K562 (cell line): Measurements from ENCODE around the gene CHD2. TPM values are rescaled to one million over a fixed set of nuclear protein-coding genes. Genes with fewer than 3 reads are reported as not detected.
A peak's percentile ranks its signal among the peaks of the same experiment; 100 is the strongest.

Experiments
- BRD9 ChIP-seq: fragments of 450-650 bp; IDR thresholded peaks from 2 replicates; pipeline ENCODE4 v1.6.1; 2018; ENCODE audit warnings: low read depth; ENCODE audit not compliant: partially characterized antibody
- ESRRA ChIP-seq: fragments of 450-650 bp; IDR thresholded peaks from 2 replicates; pipeline ENCODE4 v1.6.1; 2014; ENCODE audit warnings: low read depth, mild to moderate bottlenecking, moderate library complexity, borderline replicate concordance
- HMG20A ChIP-seq: fragments of 450-650 bp; formaldehyde crosslinking; conservative IDR thresholded peaks from 2 replicates; pipeline ENCODE4 v1.4.0; 2020; ENCODE audit warnings: mild to moderate bottlenecking, mixed read lengths
- HMGN3 ChIP-seq: IDR thresholded peaks from 2 replicates; pipeline ENCODE4 v1.6.1; 2011; ENCODE audit warnings: borderline replicate concordance, low read depth, mild to moderate bottlenecking, mixed read lengths, low read length; ENCODE audit not compliant: insufficient read length; ENCODE audit errors: extremely low read depth
- KLF6 ChIP-seq: fragments of 250-450 bp; sonication (Bioruptor Pico); IDR thresholded peaks from 2 replicates; pipeline ENCODE4 v1.4.0; 2020; ENCODE audit warnings: mild to moderate bottlenecking, moderate library complexity, borderline replicate concordance
- LEF1 ChIP-seq: fragments of 450-650 bp; IDR thresholded peaks from 2 replicates; pipeline ENCODE4 v1.6.1; 2016; ENCODE audit warnings: mild to moderate bottlenecking
- RBM25 ChIP-seq: fragments of 200-400 bp; formaldehyde crosslinking; IDR thresholded peaks from 2 replicates; pipeline ENCODE4 v1.6.1; 2018; ENCODE audit warnings: low read length, low read depth, moderate library complexity; ENCODE audit not compliant: severe bottlenecking
- SIX5 ChIP-seq, 2 experiments: IDR thresholded peaks; 2 replicates each; pipeline ENCODE4 v1.6.1; 2011; ENCODE audit warnings: low read length in 2 of 2, borderline replicate concordance in 1 of 2, low read depth in 1 of 2, mild to moderate bottlenecking in 1 of 2, moderate library complexity in 1 of 2; ENCODE audit not compliant: insufficient read depth in 1 of 2
- SNIP1 ChIP-seq: fragments of 450-650 bp; IDR thresholded peaks from 2 replicates; pipeline ENCODE4 v1.7.1; 2017; ENCODE audit warnings: low read depth, mild to moderate bottlenecking
- SOX6 ChIP-seq: fragments of 450-650 bp; IDR thresholded peaks from 2 replicates; pipeline ENCODE4 v1.6.1; 2014; ENCODE audit warnings: mild to moderate bottlenecking
- TBP ChIP-seq: optimal IDR thresholded peaks from 2 replicates; pipeline ENCODE3; 2011; ENCODE audit warnings: low read depth, low read length, improper control_type of control experiment
- ZNF174 ChIP-seq: fragments of 250-450 bp; sonication (Bioruptor Pico); IDR thresholded peaks from 2 replicates; pipeline ENCODE4 v1.4.0; 2020; ENCODE audit warnings: mild to moderate bottlenecking
- ZNF217 ChIP-seq: sonication (generic); formaldehyde crosslinking; IDR thresholded peaks from 2 replicates; pipeline ENCODE4 v1.8.0; 2022; ENCODE audit warnings: mild to moderate bottlenecking, missing genetic modification reagents
- ZNF778 ChIP-seq: fragments of 450-650 bp; formaldehyde crosslinking; IDR thresholded peaks from 2 replicates; pipeline ENCODE4 v1.4.0; 2020; ENCODE audit warnings: mild to moderate bottlenecking, moderate library complexity
- polyA plus RNA-seq, 8 experiments: library from polyadenylated mRNA; depleted of rRNA in 4 of 8; stranded (reverse) in 5 of 8; unstranded in 3 of 8; fragments of >200 nt; fragmentation: Nextera tagmentation in 2 of 8; fragmentation: Illumina TruSeq in 1 of 8; extraction: Ambion mirVana in 2 of 8; extraction: Trizol in 1 of 8; gene quantifications; 2 replicates each; pipeline versions ENCODE4 v1.2.1 to v1.2.3, GENCODE V29; 2011 to 2014; ENCODE audit warnings: inconsistent platforms in 1 of 8, missing spikeins in 1 of 8
- total RNA-seq, 7 experiments: library from RNA; depleted of rRNA in 6 of 7; stranded (reverse); fragments of >200 nt in 6 of 7; fragmentation: Illumina TruSeq in 2 of 7; extraction: Trizol in 2 of 7; gene quantifications; 2 replicates each; pipeline versions ENCODE4 v1.2.1 to v1.2.3, GENCODE V29; 2011 to 2021; ENCODE audit warnings: low replicate concordance in 1 of 7
- TF ChIP-seq, protein P1 (sequence below): fragments of 450-650 bp; formaldehyde crosslinking; IDR thresholded peaks from 2 replicates; pipeline ENCODE4 v1.4.0; 2022; ENCODE audit warnings: missing genetic modification characterization
- TF ChIP-seq, protein P2 (sequence below), 2 experiments: fragments of 450-650 bp in 1 of 2; IDR thresholded peaks; 2 replicates each; pipeline ENCODE4 v1.6.1; 2011 to 2017; ENCODE audit warnings: low read depth in 2 of 2, antibody characterized with exemption in 1 of 2, borderline replicate concordance in 1 of 2, low read length in 1 of 2, mild to moderate bottlenecking in 1 of 2, mixed read lengths in 1 of 2; ENCODE audit not compliant: control insufficient read depth in 1 of 2
- TF ChIP-seq, protein P3 (sequence below), 2 experiments: fragments of 150-350 bp in 1 of 2; IDR thresholded peaks; 2 replicates each; pipeline ENCODE4 v1.6.1; 2012 to 2016; ENCODE audit warnings: low read depth in 2 of 2, low read length in 2 of 2, mild to moderate bottlenecking in 1 of 2, moderate library complexity in 1 of 2

CHD2 gene
- total and polyA plus RNA-seq, 9 of the 15 experiments (the other 6 are each of a cell fraction or from before 2014, with no cell fraction given), result 38.9 to 70.8 (median 56.2) TPM

DNA sequence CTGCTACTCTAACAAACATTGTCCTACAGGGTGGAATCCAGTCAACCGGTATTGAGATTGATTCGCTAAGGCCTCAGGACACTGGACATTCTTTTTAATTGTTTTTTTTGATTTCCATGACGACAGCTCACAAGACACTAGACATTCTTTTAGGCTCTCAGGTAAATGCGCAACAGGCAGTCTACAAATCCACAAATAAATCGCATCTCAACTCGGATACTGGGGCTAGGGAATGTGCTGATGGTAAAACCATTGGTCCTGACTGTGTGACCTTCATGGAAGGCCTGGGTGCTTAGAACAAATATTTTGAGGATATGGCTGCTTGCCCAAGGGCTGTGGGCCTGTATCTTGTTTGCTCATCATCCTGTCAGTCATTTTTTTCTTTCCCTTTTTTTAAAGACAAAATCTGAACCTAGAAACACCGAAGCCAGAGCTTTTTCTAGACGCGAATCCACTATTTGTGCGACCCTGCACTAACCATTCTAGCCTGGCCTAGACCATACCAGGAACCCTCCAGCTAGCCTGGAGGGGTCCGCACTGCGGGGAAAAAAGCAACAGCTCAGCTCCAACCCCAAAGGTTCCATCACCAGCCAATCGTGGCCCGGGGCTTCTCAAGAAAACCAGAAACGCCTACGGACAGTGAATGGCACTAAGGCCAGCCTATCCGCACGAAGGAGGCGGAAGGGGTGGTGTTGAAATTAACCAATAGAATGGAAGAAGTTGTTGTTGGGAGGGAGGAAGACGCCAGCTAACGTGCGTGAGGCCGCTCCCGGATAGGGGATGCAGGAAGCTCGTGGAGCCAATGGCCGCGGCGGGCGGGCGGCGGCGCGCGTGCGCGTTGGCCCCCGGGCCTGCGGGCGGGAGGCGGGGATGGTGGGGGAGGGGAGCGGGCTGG is 18.1 kb upstream of the CHD2 start (continued):
- TF ChIP-seq, protein P1, sequence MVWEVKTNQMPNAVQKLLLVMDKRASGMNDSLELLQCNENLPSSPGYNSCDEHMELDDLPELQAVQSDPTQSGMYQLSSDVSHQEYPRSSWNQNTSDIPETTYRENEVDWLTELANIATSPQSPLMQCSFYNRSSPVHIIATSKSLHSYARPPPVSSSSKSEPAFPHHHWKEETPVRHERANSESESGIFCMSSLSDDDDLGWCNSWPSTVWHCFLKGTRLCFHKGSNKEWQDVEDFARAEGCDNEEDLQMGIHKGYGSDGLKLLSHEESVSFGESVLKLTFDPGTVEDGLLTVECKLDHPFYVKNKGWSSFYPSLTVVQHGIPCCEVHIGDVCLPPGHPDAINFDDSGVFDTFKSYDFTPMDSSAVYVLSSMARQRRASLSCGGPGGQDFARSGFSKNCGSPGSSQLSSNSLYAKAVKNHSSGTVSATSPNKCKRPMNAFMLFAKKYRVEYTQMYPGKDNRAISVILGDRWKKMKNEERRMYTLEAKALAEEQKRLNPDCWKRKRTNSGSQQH (CRISPR knock-in tag), result peak; percentile 73; the same call in 1 of the 2 replicates
- no peak for TF ChIP-seq ZNF217 (CRISPR knock-in tag)
- TF ChIP-seq TBP, result peak; percentile 87
- TF ChIP-seq ESRRA, result peak; percentile 83; the same call in 1 of the 2 replicates
- TF ChIP-seq SNIP1, result no peak
- no peak for TF ChIP-seq ZNF778
- 0 out of 2 replicates have a peak, but pooled peaks have one; percentile 10 for TF ChIP-seq KLF6 (CRISPR knock-in tag)
- TF ChIP-seq SOX6, result 0 out of 2 replicates have a peak, but pooled peaks have one; percentile 35
- 0 out of 2 replicates have a peak, but pooled peaks have one; percentile 27 for TF ChIP-seq LEF1
- TF ChIP-seq, protein P2, sequence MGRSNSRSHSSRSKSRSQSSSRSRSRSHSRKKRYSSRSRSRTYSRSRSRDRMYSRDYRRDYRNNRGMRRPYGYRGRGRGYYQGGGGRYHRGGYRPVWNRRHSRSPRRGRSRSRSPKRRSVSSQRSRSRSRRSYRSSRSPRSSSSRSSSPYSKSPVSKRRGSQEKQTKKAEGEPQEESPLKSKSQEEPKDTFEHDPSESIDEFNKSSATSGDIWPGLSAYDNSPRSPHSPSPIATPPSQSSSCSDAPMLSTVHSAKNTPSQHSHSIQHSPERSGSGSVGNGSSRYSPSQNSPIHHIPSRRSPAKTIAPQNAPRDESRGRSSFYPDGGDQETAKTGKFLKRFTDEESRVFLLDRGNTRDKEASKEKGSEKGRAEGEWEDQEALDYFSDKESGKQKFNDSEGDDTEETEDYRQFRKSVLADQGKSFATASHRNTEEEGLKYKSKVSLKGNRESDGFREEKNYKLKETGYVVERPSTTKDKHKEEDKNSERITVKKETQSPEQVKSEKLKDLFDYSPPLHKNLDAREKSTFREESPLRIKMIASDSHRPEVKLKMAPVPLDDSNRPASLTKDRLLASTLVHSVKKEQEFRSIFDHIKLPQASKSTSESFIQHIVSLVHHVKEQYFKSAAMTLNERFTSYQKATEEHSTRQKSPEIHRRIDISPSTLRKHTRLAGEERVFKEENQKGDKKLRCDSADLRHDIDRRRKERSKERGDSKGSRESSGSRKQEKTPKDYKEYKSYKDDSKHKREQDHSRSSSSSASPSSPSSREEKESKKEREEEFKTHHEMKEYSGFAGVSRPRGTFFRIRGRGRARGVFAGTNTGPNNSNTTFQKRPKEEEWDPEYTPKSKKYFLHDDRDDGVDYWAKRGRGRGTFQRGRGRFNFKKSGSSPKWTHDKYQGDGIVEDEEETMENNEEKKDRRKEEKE (IDR thresholded peaks at IDR 0.05; ENCODE audit: borderline replicate concordance in 1 of 2, control insufficient read depth in 1 of 2, low read depth in 2 of 2, low read length in 1 of 2), result no peak
- 0 out of 2 replicates have a peak, but pooled peaks have one; percentile 35 for TF ChIP-seq ZNF174 (CRISPR knock-in tag)
- 0 out of 2 replicates have a peak, but pooled peaks have one; percentile 30 for TF ChIP-seq HMG20A (CRISPR knock-in tag)
- peak; percentile 65 for TF ChIP-seq BRD9
- TF ChIP-seq HMGN3, result no peak
- peak; percentile 94 for TF ChIP-seq RBM25
- TF ChIP-seq SIX5 (IDR thresholded peaks at IDR 0.05; ENCODE audit: borderline replicate concordance in 1 of 2, insufficient read depth in 1 of 2, low read depth in 1 of 2, low read length in 2 of 2), result no peak
- TF ChIP-seq, protein P3, sequence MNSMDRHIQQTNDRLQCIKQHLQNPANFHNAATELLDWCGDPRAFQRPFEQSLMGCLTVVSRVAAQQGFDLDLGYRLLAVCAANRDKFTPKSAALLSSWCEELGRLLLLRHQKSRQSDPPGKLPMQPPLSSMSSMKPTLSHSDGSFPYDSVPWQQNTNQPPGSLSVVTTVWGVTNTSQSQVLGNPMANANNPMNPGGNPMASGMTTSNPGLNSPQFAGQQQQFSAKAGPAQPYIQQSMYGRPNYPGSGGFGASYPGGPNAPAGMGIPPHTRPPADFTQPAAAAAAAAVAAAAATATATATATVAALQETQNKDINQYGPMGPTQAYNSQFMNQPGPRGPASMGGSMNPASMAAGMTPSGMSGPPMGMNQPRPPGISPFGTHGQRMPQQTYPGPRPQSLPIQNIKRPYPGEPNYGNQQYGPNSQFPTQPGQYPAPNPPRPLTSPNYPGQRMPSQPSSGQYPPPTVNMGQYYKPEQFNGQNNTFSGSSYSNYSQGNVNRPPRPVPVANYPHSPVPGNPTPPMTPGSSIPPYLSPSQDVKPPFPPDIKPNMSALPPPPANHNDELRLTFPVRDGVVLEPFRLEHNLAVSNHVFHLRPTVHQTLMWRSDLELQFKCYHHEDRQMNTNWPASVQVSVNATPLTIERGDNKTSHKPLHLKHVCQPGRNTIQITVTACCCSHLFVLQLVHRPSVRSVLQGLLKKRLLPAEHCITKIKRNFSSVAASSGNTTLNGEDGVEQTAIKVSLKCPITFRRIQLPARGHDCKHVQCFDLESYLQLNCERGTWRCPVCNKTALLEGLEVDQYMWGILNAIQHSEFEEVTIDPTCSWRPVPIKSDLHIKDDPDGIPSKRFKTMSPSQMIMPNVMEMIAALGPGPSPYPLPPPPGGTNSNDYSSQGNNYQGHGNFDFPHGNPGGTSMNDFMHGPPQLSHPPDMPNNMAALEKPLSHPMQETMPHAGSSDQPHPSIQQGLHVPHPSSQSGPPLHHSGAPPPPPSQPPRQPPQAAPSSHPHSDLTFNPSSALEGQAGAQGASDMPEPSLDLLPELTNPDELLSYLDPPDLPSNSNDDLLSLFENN (IDR thresholded peaks at IDR 0.05; ENCODE audit: low read depth in 2 of 2, low read length in 2 of 2), result peak in 1 of 2 experiments; percentile 62; a peak in 1 of 4 replicates
